Glutamatergic neuron (in vitro differentiated cells): ENCODE results near the gene PER3. TPM values are rescaled to one million over a fixed set of nuclear protein-coding genes. Genes with fewer than 3 reads are reported as not detected.

Experiments
- DNase-seq: peaks from one replicate; pipeline ENCODE4 v3.0.0; 2022
- H3K27ac Mint-ChIP-seq: one replicate; pipeline ENCODE4 v1.8.0; 2020; ENCODE audit warnings: mild to moderate bottlenecking, mixed read lengths, inconsistent platforms; ENCODE audit not compliant: unreplicated experiment
- H3K27me3 Mint-ChIP-seq: one replicate; pipeline ENCODE4 v1.8.0; 2020; ENCODE audit warnings: mild to moderate bottlenecking, moderate library complexity, mixed read lengths, inconsistent platforms; ENCODE audit not compliant: unreplicated experiment
- H3K36me3 Mint-ChIP-seq: one replicate; pipeline ENCODE4 v1.8.0; 2020; ENCODE audit warnings: mild to moderate bottlenecking, mixed read lengths, inconsistent platforms; ENCODE audit not compliant: unreplicated experiment
- H3K4me1 Mint-ChIP-seq: one replicate; pipeline ENCODE4 v1.8.0; 2020; ENCODE audit warnings: mild to moderate bottlenecking, low read depth, mixed read lengths, inconsistent platforms; ENCODE audit not compliant: unreplicated experiment
- H3K4me3 Mint-ChIP-seq: one replicate; pipeline ENCODE4 v1.8.0; 2020; ENCODE audit warnings: mild to moderate bottlenecking, mixed read lengths, inconsistent platforms; ENCODE audit not compliant: unreplicated experiment
- H3K9me3 Mint-ChIP-seq: one replicate; pipeline ENCODE4 v1.8.0; 2020; ENCODE audit warnings: mild to moderate bottlenecking, moderate library complexity, mixed read lengths, inconsistent platforms; ENCODE audit not compliant: unreplicated experiment
- CTCF ChIP-seq: fragments of 200-600 bp; sonication (generic); IDR thresholded peaks from one replicate; pipeline ENCODE4 v1.5.0; 2021; ENCODE audit not compliant: partially characterized antibody, unreplicated experiment
- total RNA-seq: library from RNA; stranded (reverse); fragmentation: NEBNext Ultra II Directional; extraction: Animal tissue kit (Norgen Biotek cat#: 25700); gene quantifications from one replicate; pipeline ENCODE4 v1.2.1, GENCODE V29; 2021; ENCODE audit not compliant: unreplicated experiment

The PER3 gene
- total RNA-seq, 1 donor from 2014 or later = 3.6 TPM

- peaks cover 2% of the 10 kb centered on the region for H3K27me3 Mint-ChIP-seq
- no peak for DNase-seq
Observed at GRCh38 chr1:7888248-7889081, 104.4 kb downstream of the PER3 start.

DNA sequence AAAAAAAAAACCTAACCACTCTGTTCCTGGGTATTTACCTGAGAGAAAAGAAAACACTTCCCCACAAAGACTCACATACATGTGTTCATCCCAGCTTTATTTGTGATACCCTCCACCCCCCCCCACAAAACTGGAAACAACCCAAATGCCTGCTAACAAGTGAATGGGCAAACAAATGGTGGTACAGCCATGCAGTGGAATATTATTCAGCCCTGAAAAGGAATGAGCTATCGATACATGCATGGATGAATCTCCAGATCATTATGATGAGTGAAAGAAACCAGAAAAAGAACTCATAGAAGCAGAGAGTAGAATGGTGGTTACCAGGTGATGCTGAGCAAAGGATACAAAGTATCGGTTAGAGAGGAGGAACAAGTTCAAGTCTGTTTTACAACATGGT lies 106.8 kb downstream of the PER3 start:
- Mint-ChIP-seq H3K27me3 (no peaks in the 10 kb centered on the region), H3K36me3 (no peaks in the 10 kb centered on the region), H3K27ac (no peak overlapping the region), H3K4me1 (no peaks in the 10 kb centered on the region), H3K9me3 (peaks cover 3% of the 10 kb centered on the region), H3K4me3 (no peak overlapping the region)
- DNase-seq = no peak
- no peak for TF ChIP-seq CTCF

More at GRCh38 chr1:7888248-7889081, 104.4 kb downstream of the PER3 start:
- no peak overlapping the region for H3K27ac Mint-ChIP-seq
- no peaks in the 10 kb centered on the region for H3K4me1 Mint-ChIP-seq
- TF ChIP-seq CTCF = no peak
- no peaks in the 10 kb centered on the region for H3K36me3 Mint-ChIP-seq
- no peak overlapping the region for H3K4me3 Mint-ChIP-seq
- H3K9me3 Mint-ChIP-seq = no peaks in the 10 kb centered on the region

DNA sequence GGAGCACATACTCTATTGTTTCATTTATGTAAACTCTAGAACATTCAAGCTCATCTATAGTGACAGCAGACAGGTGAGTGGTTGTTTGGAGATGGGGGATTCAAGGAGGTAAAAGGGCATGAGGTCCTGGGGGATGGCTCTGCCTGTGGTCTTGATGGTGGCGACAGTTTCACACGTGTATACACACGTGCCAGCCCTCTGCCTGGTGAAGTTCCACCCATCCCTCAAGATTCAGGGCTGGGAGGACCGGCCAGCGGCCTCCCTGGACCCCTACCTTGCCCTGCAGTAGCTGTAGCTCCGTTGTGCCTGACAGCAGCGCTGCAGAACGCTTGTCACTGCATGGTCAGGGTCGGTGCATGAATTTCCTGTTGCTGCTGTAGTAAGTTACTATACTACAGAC lies 107.7 kb downstream of the PER3 start:
- H3K4me1 Mint-ChIP-seq = no peaks in the 10 kb centered on the region
- H3K27ac Mint-ChIP-seq = no peak overlapping the region
- DNase-seq = no peak
- H3K27me3 Mint-ChIP-seq = no peaks in the 10 kb centered on the region
- no peaks in the 10 kb centered on the region for H3K36me3 Mint-ChIP-seq
- H3K4me3 Mint-ChIP-seq = no peak overlapping the region
- H3K9me3 Mint-ChIP-seq = peaks cover 3% of the 10 kb centered on the region
- no peak for TF ChIP-seq CTCF

DNA sequence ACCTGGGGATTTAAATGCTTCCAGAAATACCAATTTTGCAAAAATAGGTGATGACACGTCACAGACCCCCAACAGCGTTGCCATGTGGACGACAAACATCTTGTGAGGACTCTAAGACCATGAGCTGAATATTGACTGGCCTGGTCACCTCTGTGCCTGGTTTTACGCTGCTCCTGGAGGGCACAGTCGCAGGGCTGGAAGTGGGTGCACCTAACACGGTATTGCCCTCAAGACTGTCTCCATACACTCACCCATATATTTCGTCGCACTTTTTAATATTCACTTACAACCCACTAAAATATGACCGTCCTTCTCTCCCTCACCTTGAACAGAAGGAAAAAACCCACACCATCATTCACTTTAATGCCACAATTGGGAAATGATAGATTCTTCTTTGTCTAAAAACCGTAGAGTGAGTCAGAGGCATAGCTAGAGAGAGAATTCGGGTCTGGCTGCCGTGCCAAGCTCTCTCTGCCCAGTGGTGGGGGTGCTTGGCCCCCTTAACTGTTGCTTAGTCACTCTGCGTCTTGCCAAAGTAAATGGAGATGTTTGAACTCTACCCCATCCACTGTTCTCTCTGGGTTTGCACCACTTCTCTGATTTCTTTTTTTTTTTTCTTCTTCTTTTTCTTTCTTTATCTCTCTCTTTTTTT lies 109.6 kb downstream of the PER3 start:
- no peak overlapping the region for H3K4me3 Mint-ChIP-seq
- H3K27ac Mint-ChIP-seq = no peak overlapping the region
- H3K27me3 Mint-ChIP-seq = peaks cover 1% of the 10 kb centered on the region
- H3K36me3 Mint-ChIP-seq = no peaks in the 10 kb centered on the region
- no peak for TF ChIP-seq CTCF
- H3K9me3 Mint-ChIP-seq = peaks cover 3% of the 10 kb centered on the region
- H3K4me1 Mint-ChIP-seq = no peaks in the 10 kb centered on the region
- DNase-seq = no peak

Other genes with a start within 250 kb of the PER3 start
- 21.3 TPM for gene VAMP3, start 13.0 kb upstream of the PER3 start, total RNA-seq
- not detected for gene UTS2, start 68.8 kb downstream of the PER3 start, total RNA-seq
- gene TNFRSF9, start 156.5 kb downstream of the PER3 start, total RNA-seq = 0.15 TPM
- gene PARK7, start 177.4 kb downstream of the PER3 start, total RNA-seq = 196 TPM
- 11.8 TPM for gene ERRFI1, start 242.0 kb downstream of the PER3 start, total RNA-seq